GM23338 (cell line): Measurements from ENCODE around the gene RIN3. TPM values are rescaled to one million over a fixed set of nuclear protein-coding genes. Genes with fewer than 3 reads are reported as not detected.

Source experiments
- ATAC-seq: fragments of 200-7000 bp; cut with Tn5 transposase; 3 replicates; pipeline ENCODE4 v1.9.1; 2020
- DNase-seq: peaks from one replicate; pipeline ENCODE4 v3.0.0-alpha.2; 2015; ENCODE audit warnings: low spot score
- H2AFZ ChIP-seq: fragments of 200-600 bp; sonication (generic); 2 replicates; pipeline ENCODE4 v1.8.0; 2016; ENCODE audit warnings: antibody characterized with exemption, mild to moderate bottlenecking, moderate library complexity
- H3F3A ChIP-seq: fragments of 200-600 bp; sonication (generic); replicated peaks from 2 replicates; pipeline ENCODE4 v1.8.0; 2017; ENCODE audit warnings: antibody characterized with exemption, mixed run types, low read depth
- H3K27ac ChIP-seq: fragments of 200-600 bp; sonication (generic); 2 replicates; pipeline ENCODE4 v1.6.1; 2016; ENCODE audit warnings: low read depth
- H3K27me3 ChIP-seq: fragments of 200-600 bp; sonication (generic); 2 replicates; pipeline ENCODE4 v1.8.0; 2016; ENCODE audit warnings: mild to moderate bottlenecking, mixed run types, moderate library complexity; ENCODE audit not compliant: insufficient read depth
- H3K36me3 ChIP-seq: fragments of 200-600 bp; sonication (generic); 2 replicates; pipeline ENCODE4 v1.8.0; 2016; ENCODE audit warnings: mild to moderate bottlenecking; ENCODE audit not compliant: insufficient read depth
- H3K4me1 ChIP-seq: fragments of 200-600 bp; sonication (generic); 2 replicates; pipeline ENCODE4 v1.8.0; 2016; ENCODE audit warnings: mild to moderate bottlenecking, moderate library complexity; ENCODE audit not compliant: insufficient read depth
- H3K4me2 ChIP-seq: fragments of 200-600 bp; sonication (generic); 2 replicates; pipeline ENCODE4 v1.7.1; 2017; ENCODE audit warnings: mixed run types
- H3K4me3 ChIP-seq: fragments of 200-600 bp; sonication (generic); 2 replicates; pipeline ENCODE4 v1.6.1; 2016; ENCODE audit warnings: mixed run types
- H3K79me2 ChIP-seq: fragments of 200-600 bp; sonication (generic); replicated peaks from 2 replicates; pipeline ENCODE4 v1.8.0; 2017; ENCODE audit warnings: mild to moderate bottlenecking; ENCODE audit not compliant: insufficient read depth
- H3K9me2 ChIP-seq: fragments of 200-600 bp; sonication (generic); 2 replicates; pipeline ENCODE4 v1.8.0; 2017; ENCODE audit not compliant: insufficient read depth
- H4K20me1 ChIP-seq: fragments of 200-600 bp; sonication (generic); replicated peaks from 2 replicates; pipeline ENCODE4 v1.8.0; 2017; ENCODE audit warnings: mild to moderate bottlenecking; ENCODE audit not compliant: insufficient read depth
- H3K27ac Mint-ChIP-seq: 2 replicates; pipeline ENCODE4 v1.8.0; 2020; ENCODE audit warnings: inconsistent platforms, mild to moderate bottlenecking, moderate library complexity, mixed read lengths
- H3K27me3 Mint-ChIP-seq: 3 replicates; pipeline ENCODE4 v1.8.0; 2022; ENCODE audit warnings: low read depth, mild to moderate bottlenecking, moderate library complexity, mixed read lengths, inconsistent platforms; ENCODE audit not compliant: insufficient read depth, poor library complexity
- H3K36me3 Mint-ChIP-seq: 3 replicates; pipeline ENCODE4 v1.8.0; 2021; ENCODE audit warnings: low read depth, mild to moderate bottlenecking, inconsistent platforms, moderate library complexity, mixed read lengths
- H3K4me1 Mint-ChIP-seq: 3 replicates; pipeline ENCODE4 v1.8.0; 2020; ENCODE audit warnings: mild to moderate bottlenecking, inconsistent platforms, mixed read lengths
- H3K4me3 Mint-ChIP-seq: 3 replicates; pipeline ENCODE4 v1.8.0; 2021; ENCODE audit warnings: moderate library complexity, mild to moderate bottlenecking, inconsistent platforms, mixed read lengths
- H3K9me3 Mint-ChIP-seq: 3 replicates; pipeline ENCODE4 v1.8.0; 2020; ENCODE audit warnings: moderate library complexity, mild to moderate bottlenecking, inconsistent platforms, mixed read lengths
- EZH2 ChIP-seq: fragments of 200-600 bp; sonication (generic); IDR thresholded peaks from one replicate; pipeline ENCODE4 v1.8.0; 2017; ENCODE audit warnings: antibody characterized with exemption, mild to moderate bottlenecking, low read depth; ENCODE audit not compliant: unreplicated experiment
- EZH2phosphoT487 ChIP-seq: fragments of 200-600 bp; sonication (generic); IDR thresholded peaks from one replicate; pipeline ENCODE4 v1.8.1; 2018; ENCODE audit warnings: antibody characterized with exemption; ENCODE audit not compliant: unreplicated experiment
- REST ChIP-seq: IDR thresholded peaks from one replicate; pipeline ENCODE4 v1.6.1; 2018; ENCODE audit warnings: antibody characterized with exemption; ENCODE audit not compliant: unreplicated experiment
- polyA plus RNA-seq: library from polyadenylated mRNA; unstranded; fragments of >200 nt; fragmentation: Nextera tagmentation; extraction: Ambion mirVana; gene quantifications from 2 replicates; pipeline ENCODE4 v1.2.1, GENCODE V29; 2016
- total RNA-seq: library from RNA; depleted of rRNA; stranded (reverse); fragments of >200 nt; shearing (Covaris generic); gene quantifications from 2 replicates; pipeline ENCODE4 v1.2.3, GENCODE V29; 2014
- TF ChIP-seq, protein P1 (sequence below): fragments of 250-450 bp; sonication (Bioruptor Pico); IDR thresholded peaks from 2 replicates; pipeline ENCODE4 v1.5.0; 2020; ENCODE audit warnings: mild to moderate bottlenecking, moderate library complexity

Gene RIN3
- total and polyA plus RNA-seq, 2 experiments from 2014 or later, result 0.97 to 1.5 TPM

DNA sequence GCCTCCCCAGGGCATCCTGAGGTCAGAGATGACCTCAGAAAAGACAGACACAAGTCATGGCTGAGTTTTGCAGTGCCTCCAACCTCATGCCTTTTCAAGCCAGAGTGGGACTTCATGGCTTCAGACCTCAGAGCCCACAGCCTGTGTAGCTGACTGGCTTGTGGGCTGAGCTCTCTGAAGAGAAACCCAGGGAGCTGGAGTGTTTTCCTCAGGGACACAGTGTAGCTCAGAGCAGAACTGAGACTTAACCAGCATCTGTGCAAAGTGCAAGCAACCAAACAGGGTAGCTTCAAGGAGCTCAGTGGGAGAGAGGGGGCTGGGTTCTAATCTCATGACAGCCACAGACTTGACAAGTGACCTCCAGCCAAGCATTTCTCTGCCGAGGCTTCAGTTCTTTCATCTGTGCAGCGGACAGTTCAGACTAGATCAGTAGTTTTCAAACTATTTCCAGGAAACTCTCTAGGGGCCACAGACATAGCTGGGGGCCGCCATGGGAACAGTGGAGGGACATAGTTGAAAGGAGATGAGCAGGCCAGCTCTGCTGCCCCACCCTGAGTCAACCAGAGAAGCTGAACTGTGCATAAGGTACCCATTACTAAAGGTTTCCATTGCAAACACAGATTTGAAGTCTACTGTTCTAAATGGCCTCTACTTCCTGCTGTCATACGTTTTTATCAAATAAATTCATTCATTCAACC lies 154.8 kb downstream of the RIN3 start:
- no peaks in the 10 kb centered on the region for H4K20me1 ChIP-seq
- Mint-ChIP-seq H3K27ac (no peak overlapping the region), H3K4me1 (peaks cover 3% of the 10 kb centered on the region; the same call in 2 of the 3 replicates), H3K27me3 (peaks cover 4% of the 10 kb centered on the region), H3K36me3 (no peaks in the 10 kb centered on the region), H3K9me3 (no peaks in the 10 kb centered on the region), H3K4me3 (no peak overlapping the region)
- no peaks in the 10 kb centered on the region for H3K4me1 ChIP-seq
- no peak overlapping the region for H3K4me3 ChIP-seq
- no peak overlapping the region for H2AFZ ChIP-seq
- no peak overlapping the region for H3K27ac ChIP-seq
- DNase-seq (no peak), ATAC-seq (no peak)
- H3K27me3 ChIP-seq, result no peaks in the 10 kb centered on the region
- H3F3A ChIP-seq, result no peaks in the 10 kb centered on the region
- H3K79me2 ChIP-seq, result no peaks in the 10 kb centered on the region
- no peak overlapping the region for H3K4me2 ChIP-seq
- TF ChIP-seq REST (no peak), EZH2 (no peak), EZH2phosphoT487 (no peak)
- TF ChIP-seq, protein P1, sequence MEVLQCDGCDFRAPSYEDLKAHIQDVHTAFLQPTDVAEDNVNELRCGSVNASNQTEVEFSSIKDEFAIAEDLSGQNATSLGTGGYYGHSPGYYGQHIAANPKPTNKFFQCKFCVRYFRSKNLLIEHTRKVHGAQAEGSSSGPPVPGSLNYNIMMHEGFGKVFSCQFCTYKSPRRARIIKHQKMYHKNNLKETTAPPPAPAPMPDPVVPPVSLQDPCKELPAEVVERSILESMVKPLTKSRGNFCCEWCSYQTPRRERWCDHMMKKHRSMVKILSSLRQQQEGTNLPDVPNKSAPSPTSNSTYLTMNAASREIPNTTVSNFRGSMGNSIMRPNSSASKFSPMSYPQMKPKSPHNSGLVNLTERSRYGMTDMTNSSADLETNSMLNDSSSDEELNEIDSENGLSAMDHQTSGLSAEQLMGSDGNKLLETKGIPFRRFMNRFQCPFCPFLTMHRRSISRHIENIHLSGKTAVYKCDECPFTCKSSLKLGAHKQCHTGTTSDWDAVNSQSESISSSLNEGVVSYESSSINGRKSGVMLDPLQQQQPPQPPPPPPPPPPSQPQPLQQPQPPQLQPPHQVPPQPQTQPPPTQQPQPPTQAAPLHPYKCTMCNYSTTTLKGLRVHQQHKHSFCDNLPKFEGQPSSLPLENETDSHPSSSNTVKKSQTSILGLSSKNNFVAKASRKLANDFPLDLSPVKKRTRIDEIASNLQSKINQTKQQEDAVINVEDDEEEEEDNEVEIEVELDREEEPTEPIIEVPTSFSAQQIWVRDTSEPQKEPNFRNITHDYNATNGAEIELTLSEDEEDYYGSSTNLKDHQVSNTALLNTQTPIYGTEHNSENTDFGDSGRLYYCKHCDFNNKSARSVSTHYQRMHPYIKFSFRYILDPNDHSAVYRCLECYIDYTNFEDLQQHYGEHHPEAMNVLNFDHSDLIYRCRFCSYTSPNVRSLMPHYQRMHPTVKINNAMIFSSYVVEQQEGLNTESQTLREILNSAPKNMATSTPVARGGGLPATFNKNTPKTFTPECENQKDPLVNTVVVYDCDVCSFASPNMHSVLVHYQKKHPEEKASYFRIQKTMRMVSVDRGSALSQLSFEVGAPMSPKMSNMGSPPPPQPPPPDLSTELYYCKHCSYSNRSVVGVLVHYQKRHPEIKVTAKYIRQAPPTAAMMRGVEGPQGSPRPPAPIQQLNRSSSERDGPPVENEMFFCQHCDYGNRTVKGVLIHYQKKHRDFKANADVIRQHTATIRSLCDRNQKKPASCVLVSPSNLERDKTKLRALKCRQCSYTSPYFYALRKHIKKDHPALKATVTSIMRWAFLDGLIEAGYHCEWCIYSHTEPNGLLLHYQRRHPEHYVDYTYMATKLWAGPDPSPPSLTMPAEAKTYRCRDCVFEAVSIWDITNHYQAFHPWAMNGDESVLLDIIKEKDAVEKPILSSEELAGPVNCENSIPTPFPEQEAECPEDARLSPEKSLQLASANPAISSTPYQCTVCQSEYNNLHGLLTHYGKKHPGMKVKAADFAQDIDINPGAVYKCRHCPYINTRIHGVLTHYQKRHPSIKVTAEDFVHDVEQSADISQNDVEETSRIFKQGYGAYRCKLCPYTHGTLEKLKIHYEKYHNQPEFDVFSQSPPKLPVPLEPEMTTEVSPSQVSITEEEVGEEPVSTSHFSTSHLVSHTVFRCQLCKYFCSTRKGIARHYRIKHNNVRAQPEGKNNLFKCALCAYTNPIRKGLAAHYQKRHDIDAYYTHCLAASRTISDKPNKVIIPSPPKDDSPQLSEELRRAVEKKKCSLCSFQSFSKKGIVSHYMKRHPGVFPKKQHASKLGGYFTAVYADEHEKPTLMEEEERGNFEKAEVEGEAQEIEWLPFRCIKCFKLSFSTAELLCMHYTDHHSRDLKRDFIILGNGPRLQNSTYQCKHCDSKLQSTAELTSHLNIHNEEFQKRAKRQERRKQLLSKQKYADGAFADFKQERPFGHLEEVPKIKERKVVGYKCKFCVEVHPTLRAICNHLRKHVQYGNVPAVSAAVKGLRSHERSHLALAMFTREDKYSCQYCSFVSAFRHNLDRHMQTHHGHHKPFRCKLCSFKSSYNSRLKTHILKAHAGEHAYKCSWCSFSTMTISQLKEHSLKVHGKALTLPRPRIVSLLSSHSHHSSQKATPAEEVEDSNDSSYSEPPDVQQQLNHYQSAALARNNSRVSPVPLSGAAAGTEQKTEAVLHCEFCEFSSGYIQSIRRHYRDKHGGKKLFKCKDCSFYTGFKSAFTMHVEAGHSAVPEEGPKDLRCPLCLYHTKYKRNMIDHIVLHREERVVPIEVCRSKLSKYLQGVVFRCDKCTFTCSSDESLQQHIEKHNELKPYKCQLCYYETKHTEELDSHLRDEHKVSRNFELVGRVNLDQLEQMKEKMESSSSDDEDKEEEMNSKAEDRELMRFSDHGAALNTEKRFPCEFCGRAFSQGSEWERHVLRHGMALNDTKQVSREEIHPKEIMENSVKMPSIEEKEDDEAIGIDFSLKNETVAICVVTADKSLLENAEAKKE (CRISPR knock-in tag), result no peak
- H3K9me2 ChIP-seq, result no peaks in the 10 kb centered on the region
- H3K36me3 ChIP-seq, result no peaks in the 10 kb centered on the region
